Measurements from ENCODE around the gene CCDC70.

The CCDC70 gene

DNA sequence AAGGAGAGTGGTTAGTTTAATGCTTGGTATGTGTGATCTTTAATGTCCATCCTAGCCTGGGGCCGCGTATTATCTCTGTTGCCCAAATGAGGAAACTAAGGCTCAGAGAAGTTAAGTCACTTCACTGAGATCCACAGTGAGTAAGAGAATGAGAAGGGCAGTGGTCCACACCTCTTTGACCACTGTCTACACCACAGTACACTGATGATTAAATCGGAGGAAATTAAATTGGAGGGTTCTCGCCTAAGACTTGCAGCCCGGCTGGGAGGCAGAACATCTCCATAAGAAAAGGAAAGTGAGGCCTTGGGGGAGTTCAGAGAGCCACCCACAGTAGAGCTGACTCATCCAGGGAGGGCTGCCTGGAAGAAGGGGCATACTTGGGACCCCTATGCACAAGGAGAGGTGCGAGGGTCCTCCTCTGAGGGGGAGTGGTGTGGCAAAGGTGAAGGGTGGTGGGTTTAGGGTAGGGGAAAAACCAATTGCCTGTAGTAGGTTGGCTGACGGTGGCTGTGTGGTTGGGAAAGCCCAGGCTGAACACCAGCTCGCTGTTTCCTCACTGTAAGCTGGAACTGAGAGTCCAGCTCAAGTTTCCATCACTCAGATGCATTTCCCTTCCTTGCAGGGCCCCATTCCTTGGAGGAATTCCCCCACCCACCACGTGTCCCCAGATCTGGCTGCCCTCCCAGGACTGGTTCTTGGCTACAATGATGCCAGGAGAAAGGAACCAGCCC is 42.8 kb upstream of the CCDC70 start:
- TF ChIP-seq, protein P1, sequence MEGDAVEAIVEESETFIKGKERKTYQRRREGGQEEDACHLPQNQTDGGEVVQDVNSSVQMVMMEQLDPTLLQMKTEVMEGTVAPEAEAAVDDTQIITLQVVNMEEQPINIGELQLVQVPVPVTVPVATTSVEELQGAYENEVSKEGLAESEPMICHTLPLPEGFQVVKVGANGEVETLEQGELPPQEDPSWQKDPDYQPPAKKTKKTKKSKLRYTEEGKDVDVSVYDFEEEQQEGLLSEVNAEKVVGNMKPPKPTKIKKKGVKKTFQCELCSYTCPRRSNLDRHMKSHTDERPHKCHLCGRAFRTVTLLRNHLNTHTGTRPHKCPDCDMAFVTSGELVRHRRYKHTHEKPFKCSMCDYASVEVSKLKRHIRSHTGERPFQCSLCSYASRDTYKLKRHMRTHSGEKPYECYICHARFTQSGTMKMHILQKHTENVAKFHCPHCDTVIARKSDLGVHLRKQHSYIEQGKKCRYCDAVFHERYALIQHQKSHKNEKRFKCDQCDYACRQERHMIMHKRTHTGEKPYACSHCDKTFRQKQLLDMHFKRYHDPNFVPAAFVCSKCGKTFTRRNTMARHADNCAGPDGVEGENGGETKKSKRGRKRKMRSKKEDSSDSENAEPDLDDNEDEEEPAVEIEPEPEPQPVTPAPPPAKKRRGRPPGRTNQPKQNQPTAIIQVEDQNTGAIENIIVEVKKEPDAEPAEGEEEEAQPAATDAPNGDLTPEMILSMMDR (IDR thresholded peaks at IDR 0.05; ENCODE audit: low read depth, low read length, poor library complexity, severe bottlenecking), result no peak
- no peak for TF ChIP-seq EZH2phosphoT487 (IDR thresholded peaks at IDR 0.05; ENCODE audit: borderline replicate concordance, low read length)
- Histone ChIP-seq H3K36me3 (ENCODE audit: control insufficient read depth, low read length) (no peaks in the 10 kb centered on the region), H3K4me3 (ENCODE audit: low read length) (no peak overlapping the region), H3K4me2 (ENCODE audit: low read length) (no peak overlapping the region), H3K27me3 (ENCODE audit: control insufficient read depth, low read length) (no peaks in the 10 kb centered on the region), H3K79me2 (ENCODE audit: control insufficient read depth, low read length) (no peaks in the 10 kb centered on the region), H4K20me1 (ENCODE audit: control insufficient read depth, insufficient read depth, low read depth, low read length) (no peaks in the 10 kb centered on the region), H3K9me3 (ENCODE audit: control insufficient read depth, insufficient read depth, low read length) (no peaks in the 10 kb centered on the region), H3K27ac (ENCODE audit: low read depth, low read length) (no peak overlapping the region), H3K9me2 (replicated peaks; ENCODE audit: control insufficient read depth, low read length) (no peaks in the 10 kb centered on the region), H3K4me1 (ENCODE audit: control insufficient read depth, low read length) (peaks cover 74% of the 10 kb centered on the region), H3F3A (ENCODE audit: control insufficient read depth, insufficient read depth) (peaks cover 11% of the 10 kb centered on the region)

DNA sequence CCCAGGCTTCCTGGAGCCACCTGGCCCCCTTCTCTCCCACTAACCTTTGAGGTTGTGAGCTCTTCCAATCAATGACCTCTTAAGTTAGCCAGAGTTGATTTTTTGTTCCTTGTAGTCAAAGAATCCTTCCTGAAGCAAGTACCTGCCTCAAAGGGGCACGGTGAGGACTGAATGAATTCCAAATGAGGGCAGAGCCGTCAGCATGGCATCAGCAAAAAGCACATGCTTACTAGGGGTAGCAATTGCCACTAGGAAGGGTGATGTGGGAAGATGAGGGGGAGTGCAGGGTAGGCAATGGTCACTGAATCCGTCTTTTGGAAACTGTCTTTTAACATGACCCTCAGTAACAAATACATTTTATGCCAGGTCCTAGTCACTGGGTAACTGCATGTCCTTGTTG is 42.2 kb upstream of the CCDC70 start:
- H3K27ac ChIP-seq (ENCODE audit: low read depth, low read length), result no peak overlapping the region
- no peaks in the 10 kb centered on the region for H3K27me3 ChIP-seq (ENCODE audit: control insufficient read depth, low read length)
- H3K4me2 ChIP-seq (ENCODE audit: low read length), result no peak overlapping the region
- no peaks in the 10 kb centered on the region for H3K9me3 ChIP-seq (ENCODE audit: control insufficient read depth, insufficient read depth, low read length)
- H3F3A ChIP-seq (ENCODE audit: control insufficient read depth, insufficient read depth), result peaks cover 14% of the 10 kb centered on the region
- peaks cover 74% of the 10 kb centered on the region for H3K4me1 ChIP-seq (ENCODE audit: control insufficient read depth, low read length)
- no peaks in the 10 kb centered on the region for H3K36me3 ChIP-seq (ENCODE audit: control insufficient read depth, low read length)
- no peaks in the 10 kb centered on the region for H3K9me2 ChIP-seq (replicated peaks; ENCODE audit: control insufficient read depth, low read length)
- H3K4me3 ChIP-seq (ENCODE audit: low read length), result no peak overlapping the region
- TF ChIP-seq, protein P1 (IDR thresholded peaks at IDR 0.05; ENCODE audit: low read depth, low read length, poor library complexity, severe bottlenecking), result no peak
- no peak for TF ChIP-seq EZH2phosphoT487 (IDR thresholded peaks at IDR 0.05; ENCODE audit: borderline replicate concordance, low read length)
- H4K20me1 ChIP-seq (ENCODE audit: control insufficient read depth, insufficient read depth, low read depth, low read length), result no peaks in the 10 kb centered on the region
- H3K79me2 ChIP-seq (ENCODE audit: control insufficient read depth, low read length), result no peaks in the 10 kb centered on the region

DNA sequence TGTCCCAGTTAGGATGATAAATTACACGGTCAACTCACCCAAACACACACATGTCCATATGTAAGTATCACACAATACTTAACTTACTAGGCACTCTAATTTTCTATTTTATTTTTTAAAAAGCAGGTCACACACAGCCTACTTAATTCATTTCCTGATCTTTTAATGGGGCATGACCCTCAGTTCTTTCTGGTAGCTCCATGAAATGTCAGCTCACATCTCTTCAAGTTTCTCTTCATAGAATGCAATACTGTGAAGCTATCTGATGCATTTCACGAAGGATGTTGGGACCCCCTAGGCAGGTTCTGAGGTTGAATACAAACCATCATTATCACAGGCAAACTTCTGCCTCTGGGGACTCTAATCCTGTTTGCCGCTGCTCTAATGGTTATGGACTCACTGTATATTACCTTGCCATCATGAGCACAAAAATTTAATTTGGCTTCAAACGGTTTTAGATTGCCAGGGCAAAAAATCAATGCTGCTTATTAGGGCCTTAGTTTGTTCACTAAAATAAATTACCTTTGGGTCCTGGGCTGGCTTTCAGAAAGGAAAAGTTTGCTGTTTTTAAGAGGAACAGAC is 41.7 kb upstream of the CCDC70 start:
- H3K4me3 ChIP-seq (ENCODE audit: low read length), result no peak overlapping the region
- no peaks in the 10 kb centered on the region for H3K9me3 ChIP-seq (ENCODE audit: control insufficient read depth, insufficient read depth, low read length)
- H4K20me1 ChIP-seq (ENCODE audit: control insufficient read depth, insufficient read depth, low read depth, low read length), result no peaks in the 10 kb centered on the region
- no peaks in the 10 kb centered on the region for H3K27me3 ChIP-seq (ENCODE audit: control insufficient read depth, low read length)
- TF ChIP-seq, protein P1 (IDR thresholded peaks at IDR 0.05; ENCODE audit: low read depth, low read length, poor library complexity, severe bottlenecking), result no peak
- no peak for TF ChIP-seq EZH2phosphoT487 (IDR thresholded peaks at IDR 0.05; ENCODE audit: borderline replicate concordance, low read length)
- H3K4me1 ChIP-seq (ENCODE audit: control insufficient read depth, low read length), result peaks cover 74% of the 10 kb centered on the region
- H3F3A ChIP-seq (ENCODE audit: control insufficient read depth, insufficient read depth), result peaks cover 16% of the 10 kb centered on the region
- H3K36me3 ChIP-seq (ENCODE audit: control insufficient read depth, low read length), result no peaks in the 10 kb centered on the region
- H3K9me2 ChIP-seq (replicated peaks; ENCODE audit: control insufficient read depth, low read length), result no peaks in the 10 kb centered on the region
- no peak overlapping the region for H3K27ac ChIP-seq (ENCODE audit: low read depth, low read length)
- no peaks in the 10 kb centered on the region for H3K79me2 ChIP-seq (ENCODE audit: control insufficient read depth, low read length)
- peak overlapping the region; percentile 81; the same call in 1 of the 2 replicates for H3K4me2 ChIP-seq (ENCODE audit: low read length)
